Activated CD4-positive, alpha-beta T cell treated with anti-CD3 and anti-CD28 coated beads for 24 hours (primary cell): ENCODE results near the gene IPPK.
"Not testable (repeated sequence)": the region's sequence is repeated elsewhere in the genome, so short reads cannot be mapped to it uniquely, and the experiment has no call there.

Experiments used
- DNase-seq, 2 donors: peaks; one replicate each; pipeline ENCODE4 v3.0.0-alpha.2; 2020; ENCODE audit warnings: low read depth in 2 of 2

The IPPK gene

GRCh38 chr9:92595075-92595474 lies 74.9 kb downstream of the IPPK start:
- DNase-seq = not testable (repeated sequence)

DNA sequence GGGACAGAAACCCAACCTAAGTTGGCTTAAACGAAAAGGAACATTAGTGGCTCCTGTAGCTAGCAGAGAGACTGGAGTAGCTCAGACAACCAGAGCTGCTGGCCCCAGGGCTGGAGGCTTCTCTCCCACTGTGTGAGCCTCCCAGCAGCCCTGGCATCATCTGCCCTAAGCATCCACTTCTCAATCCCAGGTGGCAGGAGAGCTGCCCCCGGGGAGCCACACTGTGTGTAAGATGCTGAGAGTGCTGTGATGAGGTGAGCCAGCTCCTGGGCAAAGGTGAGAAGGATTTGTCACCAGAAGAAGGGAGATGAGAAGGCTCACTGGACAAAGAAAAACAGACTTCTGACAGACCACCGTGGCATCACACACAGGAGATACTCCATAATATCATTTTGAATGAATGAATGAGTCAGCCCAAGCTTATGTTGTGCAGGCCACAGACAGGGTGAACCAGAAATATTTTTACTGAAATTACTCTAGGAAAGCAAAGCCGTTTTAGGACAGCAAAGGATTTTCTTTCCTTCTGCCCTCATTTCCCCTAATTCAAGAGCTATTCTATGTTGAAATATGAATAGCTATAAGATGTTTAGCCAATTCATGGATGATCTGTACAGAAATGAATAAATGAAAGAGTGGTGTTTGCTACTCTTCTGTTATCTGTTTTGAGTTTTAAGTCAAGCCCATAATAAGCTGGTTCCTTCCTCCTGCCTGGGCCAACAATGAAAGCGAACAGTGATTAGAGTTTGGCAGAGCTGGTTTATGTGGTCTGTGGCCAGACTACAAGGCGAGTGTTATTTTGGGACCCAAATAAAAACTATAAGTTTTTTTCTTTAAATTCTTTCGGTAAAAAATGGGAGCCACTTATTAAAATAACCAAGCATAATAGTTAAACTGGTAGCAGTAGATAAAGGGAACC lies 76.7 kb downstream of the IPPK start:
- no peak for DNase-seq

DNA sequence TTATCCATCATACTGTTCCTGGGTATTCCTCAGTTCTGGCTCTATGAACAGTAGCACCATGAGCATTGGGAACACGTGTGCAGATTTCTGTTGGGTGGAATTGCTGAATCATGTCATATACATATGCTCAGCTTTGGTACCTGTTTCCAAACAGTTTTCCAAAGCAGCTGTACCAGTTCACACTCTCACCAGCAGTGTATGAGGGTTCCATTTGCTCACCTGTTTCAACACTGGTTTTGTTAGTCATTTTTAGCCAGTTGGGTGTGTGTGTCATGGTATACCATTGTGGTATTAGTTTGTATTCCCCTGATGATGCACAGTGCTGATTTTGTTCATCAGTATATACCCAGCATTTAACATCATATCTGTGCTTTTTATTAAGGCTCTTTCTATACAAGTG lies 77.4 kb downstream of the IPPK start:
- no peak for DNase-seq

- DNase-seq = no peak
Measured at GRCh38 chr9:92590377-92590776, 79.6 kb downstream of the IPPK start.

- DNase-seq = no peak
Measured at GRCh38 chr9:92589923-92590322, 80.0 kb downstream of the IPPK start.

GRCh38 chr9:92576175-92576574 lies 93.8 kb downstream of the IPPK start:
- DNase-seq = no peak

- not testable (repeated sequence) for DNase-seq
Measured at GRCh38 chr9:92573612-92574011, 96.3 kb downstream of the IPPK start.

- DNase-seq = not testable (repeated sequence)
Measured at GRCh38 chr9:92571871-92572270, 98.1 kb downstream of the IPPK start.

- DNase-seq = no peak
Measured at GRCh38 chr9:92564982-92565381, 104.9 kb downstream of the IPPK start.

GRCh38 chr9:92564504-92564903 lies 105.4 kb downstream of the IPPK start:
- DNase-seq = no peak
